Measurements from ENCODE around the gene C19orf25.

DNA sequence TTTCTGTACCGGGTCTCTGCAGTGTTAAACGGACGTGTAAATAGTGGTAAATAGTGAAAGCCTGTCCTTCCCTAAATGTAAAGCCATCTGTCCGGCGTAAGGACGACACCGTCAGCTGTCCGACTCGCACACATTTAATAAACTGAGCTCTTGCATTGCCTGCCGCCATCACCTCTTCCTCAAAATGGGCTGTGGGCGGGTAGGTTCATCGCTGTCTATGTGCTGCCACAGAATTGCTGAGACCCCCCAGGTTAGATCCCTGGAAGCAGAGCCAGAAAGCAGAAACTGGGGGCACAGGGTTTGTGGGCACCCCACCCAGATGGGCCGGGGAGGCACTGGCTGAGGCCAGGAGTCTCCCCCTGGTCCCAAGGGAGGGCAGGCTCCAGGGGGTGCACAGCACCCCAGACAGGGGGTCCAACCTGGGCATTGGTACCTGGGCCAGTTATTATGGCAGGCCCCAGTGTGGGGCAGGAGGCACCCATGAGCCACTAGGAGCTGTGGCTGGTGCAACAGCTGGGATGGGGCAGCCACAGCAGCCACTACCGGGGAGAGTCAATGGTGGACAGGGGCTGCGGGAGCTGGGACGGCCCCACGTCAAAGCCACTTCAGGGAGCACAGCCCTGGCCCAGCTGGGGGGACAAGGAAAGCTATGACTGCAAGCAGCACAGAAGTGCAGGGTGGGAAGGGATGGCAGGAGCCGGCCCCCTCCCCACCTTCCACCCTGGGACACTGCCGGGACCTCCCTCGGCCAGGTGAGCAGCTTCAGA lies 5.7 kb downstream of the C19orf25 start:
- TF ChIP-seq YY1 (IDR thresholded peaks at IDR 0.05; ENCODE audit: insufficient read depth, insufficient read length) = no peak
- no peak for TF ChIP-seq ZNF274 (IDR thresholded peaks at IDR 0.05; ENCODE audit: low read depth, low read length)

Data from NT2/D1 (cell line).